Stimulated activated CD8-positive, alpha-beta memory T cell treated with anti-CD3 and anti-CD28 coated beads, Interleukin-2, amount 100 ng/mL, for 48 hours (primary cell): Measurements from ENCODE around the gene GRHL3.
"Not testable (repeated sequence)": the region's sequence is repeated elsewhere in the genome, so short reads cannot be mapped to it uniquely, and the experiment has no call there.

Experiments used
- DNase-seq, 2 donors: peaks; one replicate each; pipeline ENCODE4 v3.0.0-alpha.2; 2020; ENCODE audit warnings: low read depth in 2 of 2

GRHL3 gene

DNA sequence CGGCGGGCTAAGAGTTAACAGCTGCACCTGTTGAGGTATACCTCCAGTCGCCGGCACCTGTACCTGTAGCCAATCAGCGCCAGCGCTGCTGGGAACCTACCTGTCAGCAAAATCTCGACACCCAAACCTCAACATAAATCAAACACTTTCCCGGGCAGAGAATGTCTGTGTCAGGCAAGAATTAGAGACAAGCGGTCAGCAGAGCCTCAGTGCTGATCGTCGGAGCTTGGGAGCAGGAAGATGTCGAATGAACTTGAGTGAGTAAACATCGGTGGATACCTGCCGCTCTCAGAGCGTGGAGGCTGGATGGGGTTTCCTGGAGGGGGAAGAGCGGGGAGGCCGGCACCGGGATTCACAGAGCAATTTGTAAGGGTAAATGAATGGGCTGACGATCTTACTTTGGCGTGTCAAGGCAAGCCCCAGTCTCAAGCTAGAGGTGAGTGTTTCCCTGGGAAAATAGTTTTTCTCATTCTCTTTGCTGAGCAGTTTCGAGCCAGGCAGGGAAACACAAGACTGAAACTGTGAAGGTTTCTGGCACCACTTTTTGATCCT is at the start of gene GRHL3:
GRHL3 (plus strand) TSS at position 46 of the 552 bp plus-strand sequence; CDS start at position 241, 195 bp downstream.
- DNase-seq: no peak

GRCh38 chr1:24274203-24275103 is 44.7 kb upstream of the GRHL3 start:
- not testable (repeated sequence) for DNase-seq

GRCh38 chr1:24275104-24275410 is 44.1 kb upstream of the GRHL3 start:
- DNase-seq: no peak

GRCh38 chr1:24275510-24275909 is 43.6 kb upstream of the GRHL3 start:
- DNase-seq: no peak

- DNase-seq: no peak
Observed at GRCh38 chr1:24276791-24277190, 42.4 kb upstream of the GRHL3 start.

- DNase-seq: no peak
Observed at GRCh38 chr1:24277420-24278169, 41.6 kb upstream of the GRHL3 start.

DNA sequence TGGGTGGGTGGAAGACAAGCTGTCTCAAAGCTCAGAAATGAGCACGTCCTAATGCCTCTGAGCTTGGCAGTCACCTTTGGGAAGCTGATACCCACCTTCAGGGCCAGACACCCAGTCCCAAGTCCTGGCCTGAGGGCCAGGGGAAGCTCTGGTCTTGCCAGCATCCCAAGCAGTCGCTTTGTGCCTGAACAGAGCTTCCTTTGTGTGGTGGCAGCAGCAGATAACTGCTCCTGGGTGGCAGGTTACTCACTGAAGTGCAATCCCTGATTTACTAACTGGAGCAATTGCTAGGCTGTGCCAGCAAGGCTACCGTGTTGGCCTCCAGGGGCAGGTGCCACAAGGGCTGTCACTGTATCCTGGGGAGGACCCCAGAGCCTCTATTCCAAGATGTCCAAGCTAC is 40.4 kb upstream of the GRHL3 start:
- no peak for DNase-seq

DNA sequence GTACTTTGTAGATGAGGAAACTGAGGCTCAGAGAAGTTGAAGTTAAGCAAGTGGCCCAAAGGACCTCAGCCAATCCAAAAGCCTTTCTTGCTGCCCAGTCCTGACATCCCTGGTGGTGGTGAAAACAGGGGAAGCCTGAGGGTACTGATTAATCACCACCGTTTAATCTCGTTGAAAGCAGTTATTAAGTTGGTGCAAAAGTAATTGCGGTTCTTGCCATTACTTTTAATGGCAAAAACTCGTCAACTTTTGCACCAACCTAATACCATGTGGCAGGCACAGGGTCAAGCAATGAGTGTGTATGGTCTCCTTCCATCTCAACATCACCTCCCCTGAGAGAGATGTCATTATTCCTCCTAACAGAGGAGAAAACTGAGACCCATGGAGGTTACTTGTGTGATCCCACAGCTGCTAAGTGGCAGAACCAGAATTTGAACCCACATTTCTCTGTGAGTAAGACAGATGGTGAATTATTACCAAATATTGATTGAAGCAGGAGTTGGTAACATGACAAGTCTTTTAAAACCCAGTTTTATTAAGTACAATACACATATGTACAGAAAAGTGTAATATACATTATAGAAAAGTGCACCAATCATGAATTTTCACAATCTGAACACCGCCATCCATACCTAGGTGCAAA is 39.4 kb upstream of the GRHL3 start:
- no peak for DNase-seq

- DNase-seq: no peak
Observed at GRCh38 chr1:24281591-24281990, 37.6 kb upstream of the GRHL3 start.

GRCh38 chr1:24282491-24282890 is 36.7 kb upstream of the GRHL3 start:
- no peak for DNase-seq

DNA sequence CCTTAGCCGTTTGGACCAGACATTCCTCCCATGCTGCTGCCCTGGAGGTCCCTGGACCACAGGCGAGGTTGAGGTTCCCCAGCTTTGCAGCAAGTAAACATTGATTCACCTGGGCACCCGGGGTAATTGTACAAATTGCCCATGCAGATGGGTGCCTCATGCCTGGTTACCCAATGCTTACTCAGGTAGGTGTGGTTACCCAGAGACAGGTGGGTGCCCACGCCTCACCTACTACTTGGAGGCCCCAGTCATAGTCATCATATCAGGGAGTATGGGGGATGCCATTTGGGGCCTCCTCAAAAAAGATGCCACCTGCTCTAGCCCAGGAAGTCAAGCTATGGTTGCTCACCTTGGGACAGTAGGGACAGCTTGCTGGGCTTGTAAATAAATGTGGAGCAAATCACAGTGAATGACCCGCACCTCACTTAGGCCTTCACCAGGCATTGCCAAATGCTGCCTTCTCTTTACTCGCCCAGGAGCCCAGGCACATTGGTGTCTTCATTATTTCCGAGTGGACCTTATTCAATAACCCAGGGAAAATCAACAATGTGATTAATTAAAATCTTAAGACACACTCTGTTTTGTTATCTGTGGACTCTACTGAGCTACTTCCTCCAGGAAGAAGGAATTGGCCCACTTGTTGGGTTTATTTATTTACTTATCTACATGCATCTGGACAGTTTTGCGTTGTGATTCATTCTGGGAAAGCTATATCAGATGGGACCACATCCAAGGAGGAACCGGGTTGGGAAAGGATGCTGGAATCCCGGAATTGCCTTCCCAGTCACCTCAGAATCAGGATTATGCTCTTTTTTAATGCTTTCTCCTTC is 35.6 kb upstream of the GRHL3 start:
- DNase-seq: no peak

GRCh38 chr1:24284156-24284471 is 35.0 kb upstream of the GRHL3 start:
- no peak for DNase-seq

DNA sequence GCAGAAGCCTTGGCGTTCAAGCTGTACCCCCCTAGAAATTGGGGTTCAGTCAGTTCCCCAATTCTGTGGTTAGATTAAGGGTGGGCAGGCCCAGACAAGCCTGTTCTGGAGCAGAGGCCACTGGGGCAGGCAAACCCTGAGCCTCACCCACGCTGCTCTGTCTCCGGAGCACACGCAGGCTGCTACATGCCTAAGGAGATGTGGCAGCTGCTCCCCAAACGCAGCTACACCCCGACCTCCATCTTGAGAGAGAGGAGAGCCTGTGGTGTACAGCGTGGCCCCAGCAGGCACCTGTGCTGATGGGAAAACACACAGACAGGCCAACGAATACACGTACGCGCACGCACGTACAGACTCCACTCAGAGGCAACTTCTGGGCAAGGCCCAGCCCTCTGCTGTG is 33.9 kb upstream of the GRHL3 start:
- no peak for DNase-seq

DNA sequence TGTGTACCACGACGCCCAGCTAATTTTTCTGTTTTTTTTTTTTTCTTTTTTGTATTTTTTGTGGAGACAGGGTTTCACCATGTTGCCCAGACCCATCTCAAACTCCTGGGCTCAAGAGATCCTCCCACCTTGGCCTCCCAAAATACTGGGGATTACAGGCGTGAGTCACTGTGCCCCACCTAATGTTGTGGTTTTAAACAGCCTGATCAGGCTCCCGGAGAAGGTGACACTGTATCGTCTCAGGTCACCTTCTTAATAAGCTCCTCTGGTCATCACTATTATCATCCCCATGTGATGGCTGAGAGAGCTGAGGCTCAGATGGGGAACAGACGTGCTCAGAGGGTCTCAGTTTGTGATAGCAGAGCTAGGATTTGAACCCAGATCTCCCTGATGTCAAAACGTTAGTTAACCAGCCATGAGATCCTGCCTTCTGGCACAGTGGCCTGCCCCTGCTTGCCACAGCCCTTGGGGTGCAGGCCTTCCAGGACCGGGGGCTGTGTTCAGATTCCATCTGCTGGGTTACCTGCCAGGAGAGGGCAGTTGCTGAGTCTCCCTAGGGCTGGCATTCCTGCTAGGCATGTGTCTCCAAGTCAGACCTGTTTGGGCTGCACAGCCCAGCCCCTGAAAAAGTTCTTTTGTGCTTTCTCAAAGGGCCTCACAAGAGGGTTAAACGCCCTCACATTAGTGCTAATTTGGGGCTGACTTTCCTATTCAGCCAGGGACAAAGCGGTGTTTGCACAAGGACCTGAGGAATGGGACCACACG is 32.7 kb upstream of the GRHL3 start:
- no peak for DNase-seq

DNA sequence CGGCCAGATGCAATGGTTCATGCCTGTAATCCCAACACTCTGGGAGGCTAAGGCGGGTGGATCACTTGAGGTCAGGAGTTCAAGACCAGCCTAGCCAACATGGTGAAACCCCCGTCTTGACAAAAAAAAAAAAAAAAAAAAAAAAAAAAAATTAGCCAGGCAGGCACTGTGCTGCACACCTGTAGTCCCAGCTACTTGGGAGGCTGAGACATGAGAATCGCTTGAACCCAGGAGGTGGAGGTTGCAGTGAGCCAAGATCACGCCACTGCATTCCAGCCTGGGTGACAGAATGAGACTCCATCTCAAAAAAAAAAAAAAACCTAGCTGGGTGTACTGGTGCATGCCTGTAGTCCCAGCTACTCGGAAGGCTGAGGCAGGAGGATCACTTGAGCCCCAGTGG is 31.4 kb upstream of the GRHL3 start:
- DNase-seq: not testable (repeated sequence)

DNA sequence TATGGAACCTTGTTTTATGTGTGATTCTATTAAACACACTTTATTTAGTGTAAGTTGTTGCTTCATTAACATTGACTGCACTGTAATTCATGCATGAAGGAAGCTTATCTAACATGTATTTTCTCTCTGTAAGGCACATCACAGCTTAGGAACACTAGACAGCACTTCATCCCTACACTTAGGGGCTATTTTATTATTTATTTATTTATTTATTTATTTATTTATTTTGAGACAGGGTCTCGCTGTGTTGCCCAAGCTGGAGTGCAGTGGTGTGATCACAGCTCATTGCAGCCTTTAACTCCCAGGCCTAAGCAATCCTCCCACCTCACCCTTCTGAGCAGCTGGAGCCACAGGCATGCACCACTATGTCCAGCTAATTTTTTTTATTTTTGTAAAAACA is 30.7 kb upstream of the GRHL3 start:
- no peak for DNase-seq

GRCh38 chr1:24289937-24290595 is 29.1 kb upstream of the GRHL3 start:
- DNase-seq: no peak

- DNase-seq: no peak
Observed at GRCh38 chr1:24290933-24291487, 28.1 kb upstream of the GRHL3 start.

DNA sequence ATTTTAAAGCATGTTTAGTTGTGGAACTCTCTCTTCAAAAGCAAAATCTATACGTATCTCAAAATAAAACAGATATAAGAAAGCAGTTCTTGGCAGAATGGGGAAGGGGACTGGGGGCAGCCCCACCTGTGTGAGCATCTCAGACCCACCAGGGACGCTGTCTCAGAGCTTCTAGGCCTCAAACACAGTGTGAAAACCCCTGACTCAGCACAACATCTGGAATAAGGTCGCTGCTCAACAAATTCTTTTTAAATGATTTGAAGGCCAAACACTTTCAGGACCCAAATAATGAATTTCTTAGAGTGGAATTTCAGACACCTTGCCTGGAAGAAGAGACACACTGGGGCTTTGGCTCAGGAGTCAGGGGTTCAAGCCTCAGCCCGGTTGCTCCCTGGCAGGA is 27.1 kb upstream of the GRHL3 start:
- DNase-seq: no peak

- no peak for DNase-seq
Observed at GRCh38 chr1:24292887-24293286, 26.3 kb upstream of the GRHL3 start.
